SU-DHL-6 (cell line): ENCODE data around the gene ATP6V1B1.

ENCODE experiments used
- H2AFZ ChIP-seq: fragments of 200-600 bp; sonication (generic); 2 replicates; pipeline ENCODE4 v1.6.1; 2014; ENCODE audit warnings: low read depth, mild to moderate bottlenecking, moderate library complexity, mixed read lengths, antibody characterized with exemption, low read length; ENCODE audit not compliant: severe bottlenecking
- H3F3A ChIP-seq: fragments of 200-600 bp; shearing (Covaris generic); 2 replicates; pipeline ENCODE4 v1.6.0; 2016; ENCODE audit warnings: antibody characterized with exemption, mild to moderate bottlenecking; ENCODE audit not compliant: insufficient read depth
- H3K27ac ChIP-seq: fragments of 200-600 bp; sonication (generic); 2 replicates; pipeline ENCODE4 v1.5.1; 2016; ENCODE audit warnings: low read depth, mild to moderate bottlenecking, low read length, moderate library complexity, mixed read lengths
- H3K27me3 ChIP-seq: fragments of 200-600 bp; sonication (generic), shearing (Covaris generic); 2 replicates; pipeline ENCODE4 v1.6.0; 2014; ENCODE audit warnings: mild to moderate bottlenecking, low read length
- H3K36me3 ChIP-seq: fragments of 200-600 bp; sonication (generic); 2 replicates; pipeline ENCODE4 v1.6.1; 2014; ENCODE audit warnings: mild to moderate bottlenecking, low read length, mixed read lengths
- H3K4me2 ChIP-seq: fragments of 300-600, 200-600 bp; shearing (Covaris generic), sonication (generic); 2 replicates; pipeline ENCODE4 v1.6.0; 2014; ENCODE audit warnings: low read length, low read depth, mild to moderate bottlenecking; ENCODE audit not compliant: poor library complexity, severe bottlenecking
- H3K4me3 ChIP-seq: fragments of 200-600 bp; sonication (generic); 2 replicates; pipeline ENCODE4 v1.5.1; 2014; ENCODE audit warnings: antibody characterized with exemption, low read length, mild to moderate bottlenecking, mixed read lengths; ENCODE audit not compliant: insufficient read depth, poor library complexity, severe bottlenecking
- H3K79me2 ChIP-seq: fragments of 200-600 bp; sonication (generic); 2 replicates; pipeline ENCODE4 v1.6.1; 2014; ENCODE audit warnings: mild to moderate bottlenecking, low read length, moderate library complexity; ENCODE audit not compliant: insufficient read depth
- H3K9ac ChIP-seq: fragments of 200-600 bp; sonication (generic); 2 replicates; pipeline ENCODE4 v1.7.0; 2014; ENCODE audit warnings: mild to moderate bottlenecking, low read length
- H3K9me2 ChIP-seq: fragments of 200-600 bp; sonication (generic); replicated peaks from 2 replicates; pipeline ENCODE4 v1.6.1; 2014; ENCODE audit warnings: low read length; ENCODE audit not compliant: insufficient read depth
- H3K9me3 ChIP-seq: fragments of 200-600 bp; sonication (generic); 2 replicates; pipeline ENCODE4 v1.6.1; 2014; ENCODE audit warnings: low read length, mixed read lengths; ENCODE audit not compliant: insufficient read depth
- H4K20me1 ChIP-seq: fragments of 200-600 bp; sonication (generic); 2 replicates; pipeline ENCODE4 v1.6.1; 2014; ENCODE audit warnings: low read depth, mild to moderate bottlenecking, antibody characterized with exemption, low read length, moderate library complexity, mixed read lengths
- CTCF ChIP-seq: fragments of 200-600 bp; sonication (generic); IDR thresholded peaks from one replicate; pipeline ENCODE4 v1.5.1; 2017; ENCODE audit warnings: antibody characterized with exemption, mild to moderate bottlenecking, low read length, moderate library complexity; ENCODE audit not compliant: insufficient read depth, poor library complexity, severe bottlenecking
- EZH2phosphoT487 ChIP-seq: fragments of 200-600 bp; sonication (generic), shearing (Covaris generic); conservative IDR thresholded peaks from 2 replicates; pipeline ENCODE4 v1.6.1; 2018; ENCODE audit warnings: mild to moderate bottlenecking, antibody characterized with exemption, low read length, moderate library complexity, mixed read lengths

The ATP6V1B1 gene

GRCh38 chr2:70919672-70920366, 15.9 kb upstream of the ATP6V1B1 start:
- Histone ChIP-seq H4K20me1 (no peaks in the 10 kb centered on the region), H3K4me3 (no peak overlapping the region), H3K9ac (no peak overlapping the region), H3K27me3 (no peaks in the 10 kb centered on the region), H3K36me3 (no peaks in the 10 kb centered on the region), H3K4me2 (no peak overlapping the region), H3K9me2 (no peaks in the 10 kb centered on the region), H2AFZ (no peak overlapping the region), H3K27ac (no peak overlapping the region), H3F3A (no peaks in the 10 kb centered on the region), H3K79me2 (no peaks in the 10 kb centered on the region), H3K9me3 (no peaks in the 10 kb centered on the region)
- TF ChIP-seq CTCF, result peak; percentile 84
- TF ChIP-seq EZH2phosphoT487, result no peak

GRCh38 chr2:70920367-70920715, 15.4 kb upstream of the ATP6V1B1 start:
- no peak overlapping the region for H3K4me2 ChIP-seq
- no peak overlapping the region for H3K9ac ChIP-seq
- no peaks in the 10 kb centered on the region for H3K9me2 ChIP-seq
- no peaks in the 10 kb centered on the region for H3F3A ChIP-seq
- no peaks in the 10 kb centered on the region for H3K27me3 ChIP-seq
- H3K79me2 ChIP-seq, result no peaks in the 10 kb centered on the region
- H3K36me3 ChIP-seq, result no peaks in the 10 kb centered on the region
- H3K27ac ChIP-seq, result no peak overlapping the region
- TF ChIP-seq EZH2phosphoT487 (no peak), CTCF (no peak)
- no peak overlapping the region for H2AFZ ChIP-seq
- no peak overlapping the region for H3K4me3 ChIP-seq
- no peaks in the 10 kb centered on the region for H4K20me1 ChIP-seq
- no peaks in the 10 kb centered on the region for H3K9me3 ChIP-seq

GRCh38 chr2:70921031-70921430, 14.7 kb upstream of the ATP6V1B1 start:
- no peaks in the 10 kb centered on the region for H3F3A ChIP-seq
- H3K79me2 ChIP-seq, result no peaks in the 10 kb centered on the region
- no peaks in the 10 kb centered on the region for H3K9me2 ChIP-seq
- no peak overlapping the region for H3K27ac ChIP-seq
- H3K4me3 ChIP-seq, result no peak overlapping the region
- no peaks in the 10 kb centered on the region for H3K27me3 ChIP-seq
- TF ChIP-seq EZH2phosphoT487 (no peak), CTCF (no peak)
- H3K36me3 ChIP-seq, result no peaks in the 10 kb centered on the region
- no peak overlapping the region for H3K4me2 ChIP-seq
- no peak overlapping the region for H2AFZ ChIP-seq
- no peaks in the 10 kb centered on the region for H3K9me3 ChIP-seq
- H3K9ac ChIP-seq, result no peak overlapping the region
- no peaks in the 10 kb centered on the region for H4K20me1 ChIP-seq
